KOPT-K1 (cell line): Measurements from ENCODE around the gene RPN2.

Experiments used
- H3K27ac ChIP-seq: fragments of 200-600 bp; sonication (generic); 2 replicates; pipeline ENCODE4 v1.5.1; 2016; ENCODE audit warnings: antibody characterized with exemption, mild to moderate bottlenecking, low read depth, low read length; ENCODE audit not compliant: poor library complexity, severe bottlenecking
- H3K36me3 ChIP-seq: fragments of 200-600 bp; sonication (generic); 2 replicates; pipeline ENCODE4 v1.5.1; 2017; ENCODE audit warnings: antibody characterized with exemption, mild to moderate bottlenecking, low read length, moderate library complexity; ENCODE audit not compliant: insufficient read depth
- H3K9me3 ChIP-seq: fragments of 200-600 bp; sonication (generic); 2 replicates; pipeline ENCODE4 v1.5.1; 2017; ENCODE audit warnings: antibody characterized with exemption, low read length, mild to moderate bottlenecking; ENCODE audit not compliant: insufficient read depth, poor library complexity, severe bottlenecking

Gene RPN2

GRCh38 chr20:37254114-37254878 is 75.2 kb downstream of the RPN2 start:
- Histone ChIP-seq H3K9me3 (no peaks in the 10 kb centered on the region), H3K36me3 (no peaks in the 10 kb centered on the region), H3K27ac (no peak overlapping the region)

GRCh38 chr20:37256286-37256685 is 77.2 kb downstream of the RPN2 start:
- Histone ChIP-seq H3K27ac (no peak overlapping the region), H3K36me3 (no peaks in the 10 kb centered on the region), H3K9me3 (no peaks in the 10 kb centered on the region)

- Histone ChIP-seq H3K9me3 (no peaks in the 10 kb centered on the region), H3K27ac (no peak overlapping the region), H3K36me3 (no peaks in the 10 kb centered on the region)
These were observed 78.4 kb downstream of the RPN2 start for GRCh38 chr20:37257530-37257929.

GRCh38 chr20:37257988-37258387 is 78.9 kb downstream of the RPN2 start:
- Histone ChIP-seq H3K27ac (no peak overlapping the region), H3K36me3 (no peaks in the 10 kb centered on the region), H3K9me3 (no peaks in the 10 kb centered on the region)

GRCh38 chr20:37259031-37259430 is 79.9 kb downstream of the RPN2 start:
- no peak overlapping the region for H3K27ac ChIP-seq
- no peaks in the 10 kb centered on the region for H3K36me3 ChIP-seq
- H3K9me3 ChIP-seq, result no peaks in the 10 kb centered on the region

GRCh38 chr20:37259865-37260264 is 80.7 kb downstream of the RPN2 start:
- Histone ChIP-seq H3K27ac (no peak overlapping the region), H3K9me3 (no peaks in the 10 kb centered on the region), H3K36me3 (no peaks in the 10 kb centered on the region)

- H3K9me3 ChIP-seq, result no peaks in the 10 kb centered on the region
- H3K27ac ChIP-seq, result no peak overlapping the region
- no peaks in the 10 kb centered on the region for H3K36me3 ChIP-seq
These were observed 81.8 kb downstream of the RPN2 start for GRCh38 chr20:37260923-37261322.

- Histone ChIP-seq H3K9me3 (no peaks in the 10 kb centered on the region), H3K27ac (no peak within 1 kb of the TSS), H3K36me3 (no peaks in the 10 kb centered on the region)
These were observed 82.6 kb downstream of the RPN2 start, which contains the start of gene GHRH for GRCh38 chr20:37261714-37262113. TSS of gene GHRH (minus strand) at chr20:37261814. CDS start at chr20:37256889, 4,925 bp downstream.

- Histone ChIP-seq H3K9me3 (no peaks in the 10 kb centered on the region), H3K27ac (no peak overlapping the region), H3K36me3 (no peaks in the 10 kb centered on the region)
These were observed 83.4 kb downstream of the RPN2 start for GRCh38 chr20:37262505-37262904.

GRCh38 chr20:37263686-37264085 is 84.6 kb downstream of the RPN2 start:
- H3K27ac ChIP-seq, result no peak overlapping the region
- no peaks in the 10 kb centered on the region for H3K9me3 ChIP-seq
- H3K36me3 ChIP-seq, result no peaks in the 10 kb centered on the region

- Histone ChIP-seq H3K36me3 (no peaks in the 10 kb centered on the region), H3K9me3 (no peaks in the 10 kb centered on the region), H3K27ac (no peak overlapping the region)
These were observed 86.0 kb downstream of the RPN2 start for GRCh38 chr20:37265152-37265551.

- Histone ChIP-seq H3K36me3 (no peaks in the 10 kb centered on the region), H3K27ac (no peak overlapping the region)
These were observed 88.0 kb downstream of the RPN2 start for GRCh38 chr20:37266940-37267666.

GRCh38 chr20:37267667-37268313 is 88.7 kb downstream of the RPN2 start:
- no peak overlapping the region for H3K27ac ChIP-seq
- no peaks in the 10 kb centered on the region for H3K9me3 ChIP-seq
- H3K36me3 ChIP-seq, result no peaks in the 10 kb centered on the region

More at GRCh38 chr20:37266940-37267666, 88.0 kb downstream of the RPN2 start:
- H3K9me3 ChIP-seq, result no peaks in the 10 kb centered on the region

GRCh38 chr20:37270576-37271420 is 91.7 kb downstream of the RPN2 start:
- Histone ChIP-seq H3K36me3 (no peaks in the 10 kb centered on the region), H3K9me3 (no peaks in the 10 kb centered on the region), H3K27ac (no peak overlapping the region)

- H3K9me3 ChIP-seq, result no peaks in the 10 kb centered on the region
- no peak overlapping the region for H3K27ac ChIP-seq
- no peaks in the 10 kb centered on the region for H3K36me3 ChIP-seq
These were observed 92.3 kb downstream of the RPN2 start for GRCh38 chr20:37271421-37271768.
